VCaP (cell line): ENCODE measurements around the gene HSPH1.

ENCODE experiments used
- H3K27ac ChIP-seq: fragments of 450-650 bp; 2 replicates; pipeline ENCODE4 v1.5.1; 2017
- CTCF ChIP-seq: fragments of 450-650 bp; conservative IDR thresholded peaks from 2 replicates; pipeline ENCODE4 v1.5.1; 2017; ENCODE audit warnings: mild to moderate bottlenecking, moderate library complexity

HSPH1 gene

GRCh38 chr13:31149604-31150003 lies 12.1 kb downstream of the HSPH1 start:
- no peak overlapping the region for H3K27ac ChIP-seq
- TF ChIP-seq CTCF: no peak

- no peak overlapping the region for H3K27ac ChIP-seq
- no peak for TF ChIP-seq CTCF
Measured at GRCh38 chr13:31145417-31145816, 16.3 kb downstream of the HSPH1 start.

GRCh38 chr13:31138515-31138914 lies 23.2 kb downstream of the HSPH1 start:
- no peak for TF ChIP-seq CTCF
- H3K27ac ChIP-seq: no peak overlapping the region

DNA sequence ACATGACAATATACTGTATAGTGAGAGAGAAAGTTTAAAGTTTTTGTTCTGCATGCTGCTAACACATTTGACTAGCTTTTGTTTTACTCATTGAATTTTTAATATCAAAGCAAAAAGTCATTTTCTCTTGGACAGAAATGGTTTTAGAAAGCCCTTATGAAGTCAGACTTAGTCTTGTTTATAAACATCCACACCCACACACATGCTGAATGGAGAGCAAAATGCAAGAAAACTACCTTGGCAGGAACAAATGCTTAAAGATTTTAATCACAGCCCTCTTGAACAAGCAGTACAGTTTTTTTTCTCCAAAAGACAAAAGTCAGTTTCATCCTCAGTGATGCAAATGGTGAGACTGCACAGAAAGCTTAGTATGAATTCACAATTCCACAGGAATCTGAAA lies 25.0 kb downstream of the HSPH1 start:
- no peak for TF ChIP-seq CTCF
- H3K27ac ChIP-seq: no peak overlapping the region

- TF ChIP-seq CTCF: no peak
- H3K27ac ChIP-seq: no peak overlapping the region
Measured at GRCh38 chr13:31134039-31134711, 27.5 kb downstream of the HSPH1 start.

DNA sequence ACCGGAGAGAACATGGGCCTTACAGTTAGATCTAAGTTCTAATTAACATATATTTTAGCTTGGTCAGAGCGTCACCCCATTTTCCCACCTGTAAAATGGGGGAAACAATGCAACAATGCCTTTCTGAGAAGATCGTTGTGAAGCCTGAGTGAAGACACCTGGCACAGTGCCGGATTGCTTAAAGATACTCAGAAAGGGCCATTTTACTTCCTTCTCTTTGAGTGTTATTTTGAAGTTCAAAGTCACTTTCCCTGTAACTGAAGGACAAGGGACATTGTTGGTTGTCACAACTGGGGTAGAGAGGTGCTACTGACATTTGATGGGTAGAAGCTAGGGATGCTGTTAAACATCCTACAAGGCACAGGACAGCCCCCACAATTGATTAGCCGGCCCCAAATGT lies 28.1 kb downstream of the HSPH1 start:
- H3K27ac ChIP-seq: no peak overlapping the region

GRCh38 chr13:31131470-31131961 lies 30.2 kb downstream of the HSPH1 start:
- no peak overlapping the region for H3K27ac ChIP-seq
- TF ChIP-seq CTCF: no peak

More for the DNA sequence above, 28.1 kb downstream of the HSPH1 start:
- TF ChIP-seq CTCF: no peak
